Endothelial cell of umbilical vein (primary cell): ENCODE results near the gene NUDC.

Experiments used
- CTCF ChIP-seq, 2 donors: IDR thresholded peaks; 1 replicate in 1 of 2; 2 replicates in 1 of 2; pipeline ENCODE4 v1.5.1; 2011; ENCODE audit warnings: low read length in 2 of 2, mild to moderate bottlenecking in 2 of 2, moderate library complexity in 2 of 2, control low read depth in 1 of 2, inconsistent platforms in 1 of 2, low read depth in 1 of 2; ENCODE audit not compliant: insufficient read depth in 1 of 2; ENCODE audit errors: extremely low read depth in 1 of 2
- JUN ChIP-seq: IDR thresholded peaks from 2 replicates; pipeline ENCODE4 v1.6.1; 2011; ENCODE audit warnings: borderline replicate concordance, low read depth; ENCODE audit not compliant: insufficient read length, insufficient read depth
- MYC ChIP-seq: IDR thresholded peaks from one replicate; pipeline ENCODE4 v1.6.1; 2011; ENCODE audit warnings: mild to moderate bottlenecking, low read depth, low read length
- POLR2A ChIP-seq: IDR thresholded peaks from 2 replicates; pipeline ENCODE4 v1.6.1; 2012; ENCODE audit warnings: low read depth, mild to moderate bottlenecking, control low read depth, low read length

GRCh38 chr1:26976621-26977510, 55.3 kb downstream of the NUDC start:
- TF ChIP-seq CTCF (IDR thresholded peaks at IDR 0.05; ENCODE audit: extremely low read depth in 1 of 2, insufficient read depth in 1 of 2, low read depth in 1 of 2, low read length in 2 of 2) (no peak), POLR2A (no peak), MYC (no peak), JUN (no peak)
